Upper lobe of left lung (tissue), 6 donors: ENCODE measurements around the gene BICRAL. TPM values are rescaled to one million over a fixed set of nuclear protein-coding genes. Genes with fewer than 3 reads are reported as not detected.
"Not testable (repeated sequence)": the region's sequence is repeated elsewhere in the genome, so short reads cannot be mapped to it uniquely, and the experiment has no call there.

ENCODE experiments used
- ATAC-seq, 2 donors: fragments of 200-7000 bp; cut with Tn5 transposase; one replicate each; pipeline ENCODE4 v1.9.1; 2022; ENCODE audit warnings: mild to moderate bottlenecking in 2 of 2, moderate library complexity in 2 of 2; ENCODE audit not compliant: low FRiP score in 2 of 2
- DNase-seq, 2 donors: peaks; one replicate each; pipeline ENCODE4 v3.0.0-alpha.2; 2019 to 2020
- H3K27ac ChIP-seq, 4 donors: fragments of 200-600 bp; sonication (generic); one replicate each; pipeline ENCODE4 v1.5.1; 2016 to 2019
- H3K27me3 ChIP-seq, 4 donors: fragments of 200-600 bp; sonication (generic); one replicate each; pipeline ENCODE4 v1.5.1; 2017 to 2019
- H3K36me3 ChIP-seq, 4 donors: fragments of 200-600 bp; sonication (generic); one replicate each; pipeline ENCODE4 v1.5.1; 2016 to 2019
- H3K4me1 ChIP-seq, 4 donors: fragments of 200-600 bp; sonication (generic); one replicate each; pipeline ENCODE4 v1.5.1; 2018 to 2019
- H3K4me3 ChIP-seq, 4 donors: fragments of 200-600 bp; sonication (generic); one replicate each; pipeline ENCODE4 v1.5.1; 2017 to 2019; ENCODE audit warnings: mild to moderate bottlenecking in 2 of 4, moderate library complexity in 1 of 4
- H3K9me3 ChIP-seq, 4 donors: fragments of 200-600 bp; sonication (generic); one replicate each; pipeline ENCODE4 v1.5.1; 2018 to 2019
- CTCF ChIP-seq, 6 experiments: fragments of 450-650 bp in 4 of 6; fragments of 200-600 bp in 2 of 6; sonication (generic) in 2 of 6; IDR thresholded peaks; one replicate each; pipeline ENCODE4 v1.5.1; 2016 to 2019; ENCODE audit warnings: antibody characterized with exemption in 6 of 6
- EP300 ChIP-seq, 4 donors: sonication (generic); formaldehyde crosslinking; IDR thresholded peaks; one replicate each; pipeline ENCODE4 v1.5.1; 2017; ENCODE audit warnings: antibody characterized with exemption in 4 of 4, control low read depth in 2 of 4
- POLR2A ChIP-seq, 4 donors: fragments of 450-650 bp; IDR thresholded peaks; one replicate each; pipeline ENCODE4 v1.5.1; 2016 to 2017; ENCODE audit warnings: antibody characterized with exemption in 4 of 4, mild to moderate bottlenecking in 2 of 4
- POLR2AphosphoS5 ChIP-seq, 2 donors: sonication (generic); formaldehyde crosslinking; IDR thresholded peaks; one replicate each; pipeline ENCODE4 v1.5.1; 2017; ENCODE audit warnings: antibody characterized with exemption in 2 of 2
- WGBS, 2 donors: methylation state at CpG; one replicate each; pipeline ENCODE4 v1.1.5; 2017 to 2018; 5-methylcytosine and 5-hydroxymethylcytosine counted together
- total RNA-seq, 6 donors: library from RNA; depleted of rRNA in 4 of 6; stranded (reverse); fragments of >200 nt in 4 of 6; gene quantifications; one replicate each; pipeline versions ENCODE4 v1.1.0 to v1.2.1, GENCODE V29; 2016 to 2021
- donor health status: DM: no; HTN: no; CAD: no; lungs with moderate emphysema.
- donor health status: DM: no; HTN: yes; CAD: no; lungs with severe emphysema.

Gene BICRAL
- total RNA-seq, 6 donors from 2014 or later = 11.1 to 23.8 (median 14.9) TPM

GRCh38 chr6:42896178-42896719 lies 114.4 kb downstream of the BICRAL start:
- no peaks in the 10 kb centered on the region for H3K9me3 ChIP-seq
- ATAC-seq = no peak
- peaks cover 0 to 14% (median 10%) of the 10 kb centered on the region in 4 donors for H3K4me1 ChIP-seq
- no peak overlapping the region for H3K4me3 ChIP-seq
- TF ChIP-seq POLR2A (IDR thresholded peaks at IDR 0.05) (no peak), POLR2AphosphoS5 (IDR thresholded peaks at IDR 0.05) (no peak), EP300 (IDR thresholded peaks at IDR 0.05) (no peak), CTCF (IDR thresholded peaks at IDR 0.05) (no peak)
- no peaks in the 10 kb centered on the region for H3K36me3 ChIP-seq
- H3K27ac ChIP-seq = no peak overlapping the region
- no peak for DNase-seq
- H3K27me3 ChIP-seq = no peaks in the 10 kb centered on the region
- 89 to 91% methylated on average over 10 of the region's 10 CpGs for WGBS, 2 donors

GRCh38 chr6:42898891-42899361 lies 117.1 kb downstream of the BICRAL start:
- no peak overlapping the region for H3K27ac ChIP-seq
- ATAC-seq (no peak), DNase-seq (peak in 1 of 2 donors; percentile 80)
- 10 to 12% methylated on average over 10 of the region's 10 CpGs for WGBS, 2 donors
- no peaks in the 10 kb centered on the region for H3K27me3 ChIP-seq
- H3K4me3 ChIP-seq = no peak overlapping the region
- TF ChIP-seq CTCF (IDR thresholded peaks at IDR 0.05) (peak; percentile 60 to 94 (median 79)), POLR2AphosphoS5 (IDR thresholded peaks at IDR 0.05) (no peak)
- H3K36me3 ChIP-seq = no peaks in the 10 kb centered on the region
- peaks cover 0 to 18% (median 5%) of the 10 kb centered on the region in 4 donors for H3K4me1 ChIP-seq
- H3K9me3 ChIP-seq = no peaks in the 10 kb centered on the region

- Histone ChIP-seq H3K4me3 (no peak overlapping the region), H3K27ac (no peak overlapping the region), H3K4me1 (peaks cover 0 to 18% (median 5%) of the 10 kb centered on the region in 4 donors), H3K9me3 (no peaks in the 10 kb centered on the region), H3K27me3 (no peaks in the 10 kb centered on the region), H3K36me3 (no peaks in the 10 kb centered on the region)
- DNase-seq (no peak), ATAC-seq (no peak)
- WGBS, 2 donors = 57 to 77% methylated on average over 8 of the region's 8 CpGs
- TF ChIP-seq POLR2AphosphoS5 (IDR thresholded peaks at IDR 0.05) (no peak), CTCF (IDR thresholded peaks at IDR 0.05) (no peak), EP300 (IDR thresholded peaks at IDR 0.05) (no peak), POLR2A (IDR thresholded peaks at IDR 0.05) (no peak)
These were observed 118.0 kb downstream of the BICRAL start for GRCh38 chr6:42899871-42900270.

- H3K27me3 ChIP-seq = no peaks in the 10 kb centered on the region
- WGBS, 2 donors = 3 to 5% methylated on average over 11 of the region's 11 CpGs
- H3K27ac ChIP-seq = no peak overlapping the region
- peak in 1 of 2 donors; percentile 89 for DNase-seq
- H3K9me3 ChIP-seq = no peaks in the 10 kb centered on the region
- peak; percentile 85 to 93 (median 88) for TF ChIP-seq CTCF (IDR thresholded peaks at IDR 0.05)
- no peak for TF ChIP-seq POLR2AphosphoS5 (IDR thresholded peaks at IDR 0.05)
- peaks cover 0 to 18% (median 5%) of the 10 kb centered on the region in 4 donors for H3K4me1 ChIP-seq
- ATAC-seq = peak; percentile 96 to 97
- peak overlapping the region in 1 of 4 donors; percentile 17 for H3K4me3 ChIP-seq
- H3K36me3 ChIP-seq = no peaks in the 10 kb centered on the region
These were observed 119.7 kb downstream of the BICRAL start for GRCh38 chr6:42901538-42901957.

GRCh38 chr6:42902429-42903263 lies 120.8 kb downstream of the BICRAL start:
- not testable (repeated sequence) for ATAC-seq, H3K27ac ChIP-seq, H3K27me3 ChIP-seq, H3K9me3 ChIP-seq, H3K36me3 ChIP-seq, DNase-seq
- Histone ChIP-seq H3K4me1 (peaks cover 0 to 18% (median 5%) of the 10 kb centered on the region in 4 donors), H3K4me3 (peak overlapping the region in 2 of 4 donors; percentile 8 to 17)
- 72 to 80% methylated on average over 19 to 22 of the region's 22 CpGs for WGBS, 2 donors
